Fibroblast of skin of scalp (primary cell): ENCODE results near the gene FLT1.

Experiments used
- DNase-seq: peaks from one replicate; pipeline ENCODE4 v3.0.0-alpha.2; 2013

Gene FLT1

DNA sequence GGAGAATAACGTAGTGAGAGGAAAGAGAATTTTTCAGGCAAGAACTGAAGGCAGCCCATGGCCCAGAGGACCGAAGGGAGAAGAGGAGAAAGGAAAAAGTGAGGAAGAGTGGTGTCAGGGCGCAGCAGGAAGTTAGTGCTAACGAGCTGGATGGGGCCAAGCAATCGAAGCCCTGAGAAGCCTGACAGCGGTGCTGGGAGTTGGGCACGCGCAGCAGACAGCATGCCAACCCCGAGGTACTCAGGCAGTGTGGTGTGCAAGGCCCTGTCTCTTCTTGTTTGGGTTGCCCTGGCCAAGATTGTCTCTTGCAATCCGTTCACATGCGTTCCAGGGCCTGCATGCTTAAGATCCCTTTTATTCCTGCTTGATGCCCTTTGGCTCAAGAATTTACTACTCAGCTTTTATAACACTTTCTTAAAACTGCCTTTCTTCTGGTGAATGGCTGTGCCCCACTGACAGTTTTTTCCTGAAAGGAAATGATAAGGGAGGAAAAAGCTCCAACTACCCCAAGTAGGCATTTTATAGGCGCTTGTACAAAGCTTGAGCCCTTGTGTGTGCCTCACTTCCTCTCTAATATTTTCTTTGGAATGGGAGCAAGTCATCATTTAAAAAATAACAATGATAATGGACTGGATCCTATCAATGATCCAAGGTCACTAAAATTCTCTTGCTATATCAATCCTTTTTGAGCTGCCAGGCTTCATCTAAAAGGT is 115.4 kb downstream of the FLT1 start:
- DNase-seq: no peak

DNA sequence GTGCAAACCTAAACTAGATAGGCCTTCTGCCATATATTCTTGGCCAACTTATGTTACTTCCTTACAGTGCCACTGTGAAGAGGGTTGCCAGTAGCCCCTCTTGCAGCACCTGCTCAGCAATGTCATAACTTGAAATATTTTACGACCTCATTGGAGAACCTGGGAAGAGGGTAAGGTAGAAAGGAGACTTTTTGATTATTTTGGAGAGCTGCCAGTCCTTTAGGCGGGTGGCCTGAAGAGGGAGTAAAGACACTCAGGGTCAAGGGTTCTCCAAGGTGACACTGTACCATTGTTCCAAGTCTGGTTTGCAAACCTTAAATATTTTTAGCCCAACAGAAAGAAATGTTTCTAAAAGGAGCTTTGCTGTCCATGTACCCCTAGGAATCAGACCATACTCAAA is 118.3 kb downstream of the FLT1 start:
- no peak for DNase-seq

DNA sequence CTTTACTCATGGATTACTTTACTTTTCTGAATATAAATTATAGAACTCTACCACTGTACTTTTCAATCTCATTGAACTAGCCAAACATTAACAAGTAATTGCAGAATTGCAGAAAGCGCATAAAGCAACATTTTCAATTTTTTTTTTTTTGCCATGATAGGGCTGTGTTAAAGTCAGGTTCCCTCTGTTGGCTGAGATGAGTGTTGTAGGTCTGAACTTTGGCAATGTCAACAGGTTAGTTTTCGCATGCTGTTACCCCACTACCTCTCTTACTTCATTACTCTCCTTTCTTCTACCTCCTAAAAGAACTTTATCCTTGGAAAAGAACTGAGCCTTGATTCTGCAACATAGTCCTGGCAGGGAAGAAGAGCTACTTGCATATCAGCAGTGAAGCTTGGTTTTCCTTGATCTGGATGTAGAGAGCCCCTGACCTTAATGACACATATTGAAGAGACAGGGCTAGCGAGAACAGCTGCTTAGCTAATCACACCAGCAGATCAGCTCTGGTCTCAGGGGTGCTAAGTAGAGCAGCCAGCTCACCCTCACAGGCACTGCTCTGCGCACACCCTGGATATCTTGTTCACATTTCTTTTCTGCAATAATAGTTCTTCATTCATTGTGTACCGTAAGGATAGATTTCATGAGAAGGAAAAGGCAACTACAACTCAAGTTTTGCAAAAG is 119.5 kb downstream of the FLT1 start:
- DNase-seq: no peak

DNA sequence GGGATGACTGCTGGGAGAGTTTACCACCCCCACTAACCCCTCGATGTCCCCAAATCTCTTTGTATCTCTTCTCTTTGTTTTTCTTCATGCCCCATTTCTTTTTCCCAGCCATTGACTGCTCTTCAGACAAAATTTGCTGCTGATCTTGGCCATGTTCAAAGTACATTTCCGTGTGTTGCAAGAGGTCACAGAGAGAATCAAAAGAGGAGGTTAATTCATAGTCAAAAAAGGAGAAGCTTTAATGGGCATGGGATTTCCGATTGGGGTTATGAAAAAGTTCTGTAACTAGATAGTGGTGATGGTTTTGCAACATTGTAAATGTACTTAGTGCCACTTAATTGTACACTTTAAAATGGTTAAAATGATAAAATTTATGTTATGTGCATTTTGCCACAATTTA is 121.1 kb downstream of the FLT1 start:
- no peak for DNase-seq

DNA sequence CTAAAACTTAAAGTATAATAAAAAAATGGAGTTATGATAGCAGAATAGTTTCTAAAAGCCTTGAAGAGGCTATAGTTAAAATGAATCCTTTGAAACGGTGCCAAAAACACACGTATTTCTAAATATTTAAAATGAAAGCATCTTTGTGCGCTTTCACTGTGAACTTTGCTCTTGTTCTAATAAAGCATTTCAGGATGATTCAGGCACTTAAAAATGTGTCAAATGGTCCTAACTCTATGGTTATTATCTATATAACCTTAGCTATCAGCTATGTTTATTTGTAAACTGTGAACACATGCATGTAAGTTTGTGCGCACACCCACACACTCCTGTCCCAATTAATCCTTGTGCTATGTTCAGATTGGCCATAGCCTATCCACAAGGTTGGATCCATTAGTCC is 124.5 kb downstream of the FLT1 start:
- no peak for DNase-seq

DNA sequence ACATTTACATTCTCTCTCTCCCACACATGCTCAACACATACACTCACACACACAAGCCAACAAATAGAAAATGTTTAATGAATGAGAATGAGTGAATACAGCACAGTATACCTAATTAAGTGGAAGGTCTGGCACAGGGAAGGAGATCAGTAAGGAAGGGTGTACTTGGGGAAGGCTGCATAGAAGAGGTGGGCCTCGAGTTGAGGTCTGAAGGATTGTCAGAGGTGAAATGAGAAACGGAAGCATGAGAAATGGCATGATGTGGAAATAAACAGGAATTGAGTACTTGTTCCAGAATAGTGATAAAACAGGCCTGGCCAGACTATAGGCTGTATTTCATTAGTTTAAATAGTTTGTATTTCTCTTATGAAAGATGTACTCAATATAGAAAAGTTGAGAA is 136.2 kb downstream of the FLT1 start:
- no peak for DNase-seq

DNA sequence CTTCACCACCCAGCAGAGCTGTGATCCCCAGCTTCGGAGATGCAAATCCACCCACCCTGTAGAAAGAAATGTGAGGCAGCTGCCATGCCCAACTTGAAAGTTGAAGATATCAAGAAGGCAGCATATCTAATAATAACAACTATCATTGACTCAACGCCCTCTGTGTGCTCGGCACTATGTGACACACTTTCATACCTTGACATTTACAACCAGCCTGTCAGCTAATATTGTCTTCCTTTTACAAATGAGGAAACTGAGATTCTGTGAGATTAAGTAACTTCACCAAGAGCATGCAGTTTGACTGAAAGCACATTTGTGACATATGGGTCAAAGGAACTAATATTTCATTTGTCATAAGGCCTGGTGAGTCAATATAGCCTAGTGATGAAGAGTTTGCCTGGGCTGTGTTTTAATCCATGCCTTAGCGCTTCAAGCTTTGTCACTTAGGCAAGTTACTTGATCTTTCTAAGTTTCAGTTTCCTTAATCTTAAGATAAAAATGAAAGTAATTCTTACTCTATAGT is 137.0 kb downstream of the FLT1 start:
- DNase-seq: no peak

DNA sequence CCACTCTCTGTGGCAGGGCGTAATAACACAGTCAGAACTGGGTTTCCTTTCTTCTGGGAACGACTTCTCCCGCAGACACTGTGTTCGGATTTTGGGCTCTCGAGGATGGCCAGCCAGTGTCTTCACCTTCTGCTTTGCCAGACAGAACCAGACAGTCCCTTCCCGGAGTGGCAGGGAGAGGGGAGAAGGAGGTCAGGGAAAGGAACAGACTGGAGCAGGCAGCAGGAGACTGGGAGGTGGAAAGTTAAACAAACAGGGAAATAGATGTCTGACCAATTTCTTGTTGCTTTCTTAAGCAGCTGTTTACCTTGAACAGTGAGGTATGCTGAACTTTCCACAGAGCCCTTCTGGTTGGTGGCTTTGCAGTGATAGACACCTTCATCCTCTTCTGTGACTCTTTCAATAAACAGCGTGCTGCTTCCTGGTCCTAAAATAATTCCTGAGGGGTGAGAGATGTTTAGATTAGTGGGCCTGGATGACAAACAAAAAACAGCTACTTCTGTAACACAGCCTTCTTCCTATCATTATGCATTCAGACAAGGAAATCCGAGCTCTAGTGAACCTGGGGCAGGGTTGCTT is 137.6 kb downstream of the FLT1 start:
- DNase-seq: no peak

DNA sequence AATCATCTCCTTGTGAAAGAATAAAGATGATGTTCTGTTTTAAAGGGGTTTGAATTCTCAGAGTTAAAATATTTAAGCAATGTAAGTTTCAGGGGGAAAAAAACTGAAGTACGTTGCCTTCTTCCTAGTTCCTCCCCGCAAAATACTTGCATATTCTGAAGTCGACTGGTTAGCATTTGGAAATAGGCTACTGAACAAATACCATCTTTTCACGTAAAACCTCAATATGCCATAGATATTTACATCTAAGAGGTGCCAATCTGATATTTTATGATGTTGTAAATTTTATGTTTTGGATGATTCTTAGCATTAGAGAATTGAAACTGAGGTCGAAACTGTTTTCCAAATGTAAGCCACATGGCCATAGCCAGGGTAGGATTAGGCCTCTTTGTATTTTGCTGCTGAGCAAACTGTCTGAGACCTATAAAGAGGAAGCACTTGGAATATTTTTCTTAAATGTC is 138.3 kb downstream of the FLT1 start:
- peak; percentile 62 for DNase-seq

DNA sequence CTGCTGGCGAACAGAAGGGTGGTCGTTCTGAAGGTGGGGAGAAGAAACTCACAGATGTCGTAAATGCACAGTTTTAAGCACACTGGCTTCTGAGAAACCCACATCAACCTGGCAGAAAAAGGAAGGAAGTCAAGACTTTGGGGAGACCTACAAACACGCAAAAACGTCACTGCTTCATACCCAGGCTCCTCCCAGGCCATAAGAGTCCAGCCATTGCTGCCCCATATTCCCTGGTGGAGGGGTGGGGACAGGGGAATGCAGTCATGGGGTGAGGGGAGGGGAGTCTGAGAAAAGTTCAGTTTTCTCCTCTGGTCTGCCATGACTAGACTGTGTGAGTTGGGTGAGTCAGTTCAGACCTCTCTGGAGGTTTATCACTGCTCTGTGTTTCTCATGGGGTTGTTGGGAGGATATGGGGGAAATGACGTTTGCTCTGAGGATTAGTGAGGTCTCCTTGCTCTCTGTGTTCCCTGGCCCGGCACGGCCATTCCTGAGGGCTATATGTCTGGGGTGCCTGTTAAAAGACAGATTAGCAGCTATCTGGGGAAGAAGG is 139.0 kb downstream of the FLT1 start:
- peak; percentile 89 for DNase-seq

DNA sequence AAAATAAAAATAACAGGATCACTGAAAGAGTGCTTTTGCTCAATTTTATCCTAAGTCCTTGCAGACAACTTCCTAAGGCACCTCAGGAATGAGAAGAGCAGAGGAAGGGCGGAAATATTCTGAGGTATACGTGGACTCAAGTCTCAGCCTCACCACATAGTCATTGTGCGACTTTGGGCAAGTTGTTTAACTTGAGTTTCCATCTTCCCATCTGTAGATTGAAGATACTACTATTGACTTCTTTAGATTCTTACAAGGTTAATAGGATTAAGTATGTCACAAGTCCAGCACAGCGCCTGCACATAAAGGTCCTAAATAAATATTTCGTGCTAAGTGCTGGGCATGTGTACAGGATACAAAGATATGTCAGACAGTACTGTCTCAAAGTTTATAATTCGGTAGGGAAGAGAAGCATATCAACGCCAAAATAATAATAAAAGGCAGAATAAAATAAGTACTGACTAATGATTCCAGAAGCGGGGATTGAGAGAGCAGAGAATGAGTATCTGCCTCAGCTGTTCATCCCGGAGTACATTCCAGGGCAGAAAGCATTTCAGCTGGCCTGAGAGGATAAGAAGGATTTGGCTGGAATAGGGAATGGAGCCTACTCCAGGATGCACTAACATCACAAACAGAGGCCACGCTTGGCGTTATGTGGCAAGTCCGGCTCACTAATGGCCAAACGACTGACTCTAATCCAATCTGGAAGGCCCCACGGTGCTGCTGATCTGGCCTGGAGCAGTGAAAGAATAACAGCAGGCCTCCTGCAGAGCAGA is 139.7 kb downstream of the FLT1 start:
- DNase-seq: no peak

DNA sequence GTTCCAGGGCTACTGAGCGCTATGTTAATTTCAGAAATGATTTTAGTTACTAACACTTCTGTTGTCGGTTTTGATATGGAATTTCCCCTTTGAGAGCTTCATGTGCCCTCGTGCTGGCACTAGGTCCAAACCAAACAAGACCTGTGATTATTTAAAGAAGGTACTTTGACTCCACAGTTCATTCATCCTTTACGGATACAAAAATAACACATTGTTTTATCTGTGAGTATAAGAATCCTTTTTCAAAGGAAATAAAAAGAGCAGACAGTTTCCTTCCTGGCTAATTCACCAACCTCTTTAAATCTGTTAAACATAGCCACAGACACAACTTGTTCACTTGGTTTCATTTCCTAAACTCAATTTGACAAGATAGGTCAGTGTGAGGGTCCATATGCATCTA is 141.2 kb downstream of the FLT1 start:
- DNase-seq: no peak

DNA sequence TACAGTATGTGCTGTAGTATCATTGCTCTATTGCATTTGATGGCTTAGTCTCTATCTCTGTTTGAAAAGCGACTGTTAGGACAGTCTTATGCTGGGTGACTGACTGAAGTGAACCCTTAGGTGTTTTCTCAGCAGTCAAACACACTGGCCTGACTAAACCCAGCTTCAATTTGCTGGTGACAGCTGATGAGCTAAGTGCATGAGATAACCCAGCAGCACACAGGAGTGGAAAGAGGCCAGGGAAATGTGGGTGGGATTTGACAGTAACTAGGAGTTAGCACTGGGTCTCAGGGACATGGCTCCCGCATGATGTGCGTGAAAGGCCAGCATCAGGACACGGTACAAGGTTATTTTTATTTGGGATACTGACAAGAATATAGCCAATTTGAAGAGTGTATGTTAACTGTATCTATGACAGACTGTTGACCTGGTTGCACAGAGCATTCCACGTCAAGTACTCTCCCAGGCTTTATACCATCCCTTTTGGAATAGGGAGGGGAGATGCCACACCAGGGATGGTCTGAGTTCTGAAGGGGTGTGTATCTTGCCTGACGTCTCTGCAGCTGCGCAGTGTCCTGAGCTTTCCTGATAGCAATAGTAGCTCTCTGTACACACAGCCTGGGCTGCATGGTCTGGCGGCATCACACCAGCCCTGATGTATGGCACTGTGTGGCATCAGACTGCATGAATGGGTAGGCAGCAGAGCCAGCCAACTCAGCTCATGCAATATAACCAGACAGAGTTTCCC is 144.8 kb downstream of the FLT1 start:
- DNase-seq: no peak

DNA sequence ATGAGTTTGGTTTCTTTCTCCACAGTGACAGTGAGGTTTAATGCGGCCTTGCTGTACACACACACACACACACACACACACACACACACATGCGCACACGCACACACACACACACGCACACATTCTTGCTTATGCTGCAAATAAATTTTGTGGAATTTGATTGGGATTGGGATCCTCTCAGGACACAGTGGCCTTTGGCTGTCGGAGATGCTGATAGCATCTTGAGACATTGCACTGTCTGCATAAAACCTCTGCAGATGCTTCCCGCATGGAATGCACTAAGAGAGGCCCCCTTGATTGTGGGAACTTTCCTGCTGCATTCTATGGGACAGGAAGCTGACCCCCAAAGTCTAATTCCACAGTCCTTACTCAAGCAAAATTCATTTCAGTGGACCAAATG is 145.6 kb downstream of the FLT1 start:
- peak; percentile 62 for DNase-seq

DNA sequence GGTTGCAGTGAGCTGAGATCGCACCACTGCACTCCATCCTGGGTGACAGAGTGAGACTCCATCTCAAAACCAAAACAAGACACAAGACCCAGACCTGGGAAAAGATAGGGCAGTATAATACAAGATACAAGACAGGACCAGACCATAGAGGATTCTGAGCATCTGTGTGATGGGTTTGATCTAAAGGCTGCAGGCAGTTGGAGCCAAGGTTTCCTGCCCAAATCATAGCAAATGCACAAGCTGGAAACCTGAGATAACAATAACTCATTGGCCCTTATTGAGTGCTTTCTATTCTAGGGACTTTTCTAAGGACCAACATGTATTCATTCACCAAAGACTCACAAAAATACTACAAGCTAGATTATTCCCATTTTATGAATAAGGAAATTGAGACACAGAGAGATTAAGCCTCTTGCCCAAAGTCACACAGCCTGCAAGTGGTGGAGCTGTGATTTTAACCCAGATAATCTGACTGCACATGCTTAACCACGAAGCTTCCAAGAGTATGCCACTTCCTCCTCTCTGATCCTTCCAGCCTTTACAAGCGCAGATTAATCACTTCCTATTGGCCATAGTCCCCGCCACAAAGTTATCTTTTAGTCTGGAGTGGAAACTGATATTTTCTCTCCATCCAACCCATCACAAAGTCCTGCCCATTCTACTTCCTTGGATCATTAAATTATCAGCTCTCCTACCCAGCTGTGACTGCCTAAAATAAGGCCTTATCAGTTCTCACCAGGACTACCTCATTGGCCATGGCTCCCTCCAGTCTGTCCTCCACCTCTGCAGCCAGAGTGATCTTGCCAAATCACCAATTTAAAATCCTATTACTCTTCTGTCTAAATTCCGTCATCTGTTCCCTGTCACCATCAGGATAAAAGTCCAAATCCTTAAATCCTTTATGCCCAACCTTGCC is 147.2 kb downstream of the FLT1 start:
- DNase-seq: no peak

DNA sequence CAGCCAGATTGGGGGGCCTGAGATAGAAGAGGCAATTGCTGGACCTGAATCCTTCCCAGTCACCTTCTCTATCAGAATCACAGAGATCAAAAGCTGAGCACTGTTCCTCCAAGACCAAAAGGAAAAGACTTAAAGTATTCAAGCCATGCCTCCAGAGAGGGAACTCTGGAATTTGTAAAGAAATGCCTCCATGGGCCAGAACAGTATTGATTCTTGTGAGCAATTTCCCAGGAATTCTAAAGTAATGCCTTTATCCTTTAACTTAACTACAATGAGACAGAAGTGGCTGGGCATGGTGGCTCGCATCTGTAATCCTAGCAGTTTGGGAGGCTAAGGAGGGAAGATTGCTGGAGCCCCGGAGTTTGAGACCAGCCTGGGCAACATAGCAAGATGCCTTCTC is 148.8 kb downstream of the FLT1 start:
- peak; percentile 74 for DNase-seq

DNA sequence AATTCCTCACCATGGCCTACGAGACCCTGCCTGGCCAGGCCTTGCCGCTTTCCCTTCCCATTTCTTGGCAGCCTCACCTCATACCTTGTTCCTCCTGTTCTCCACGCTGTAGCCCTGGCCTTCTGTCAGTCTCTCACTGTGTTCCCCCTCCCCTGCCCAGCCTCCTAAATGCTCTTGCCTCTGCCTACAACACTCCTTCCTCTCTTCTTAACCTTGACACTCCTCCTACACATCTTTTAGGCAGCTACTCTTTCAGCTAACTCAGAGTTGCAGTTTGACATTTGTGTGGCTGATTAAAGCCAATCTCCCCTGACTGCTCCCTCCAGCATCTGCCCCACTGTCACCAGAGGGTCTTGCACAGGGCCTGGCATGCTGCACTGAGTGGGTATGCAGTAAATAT is 150.8 kb downstream of the FLT1 start:
- no peak for DNase-seq

DNA sequence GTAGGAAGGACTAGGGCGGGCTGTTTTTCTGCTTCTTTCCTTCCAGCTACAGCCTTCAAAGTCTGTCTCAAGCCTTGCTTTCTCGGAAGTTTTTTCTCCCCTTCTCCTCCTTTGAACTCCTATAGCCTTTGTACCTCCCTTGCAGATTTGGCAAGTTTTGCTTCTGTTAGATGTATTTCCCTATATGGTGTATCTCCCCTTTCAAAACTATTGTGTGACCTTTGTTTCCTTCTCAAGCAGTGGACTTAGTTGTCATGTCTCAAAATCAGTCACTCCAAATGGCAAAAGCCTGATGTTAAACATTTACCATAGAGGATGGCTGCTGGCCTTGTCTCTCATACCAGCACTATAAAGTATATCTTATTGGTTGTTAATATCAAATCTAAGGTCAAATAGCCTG is 152.7 kb downstream of the FLT1 start:
- no peak for DNase-seq

DNA sequence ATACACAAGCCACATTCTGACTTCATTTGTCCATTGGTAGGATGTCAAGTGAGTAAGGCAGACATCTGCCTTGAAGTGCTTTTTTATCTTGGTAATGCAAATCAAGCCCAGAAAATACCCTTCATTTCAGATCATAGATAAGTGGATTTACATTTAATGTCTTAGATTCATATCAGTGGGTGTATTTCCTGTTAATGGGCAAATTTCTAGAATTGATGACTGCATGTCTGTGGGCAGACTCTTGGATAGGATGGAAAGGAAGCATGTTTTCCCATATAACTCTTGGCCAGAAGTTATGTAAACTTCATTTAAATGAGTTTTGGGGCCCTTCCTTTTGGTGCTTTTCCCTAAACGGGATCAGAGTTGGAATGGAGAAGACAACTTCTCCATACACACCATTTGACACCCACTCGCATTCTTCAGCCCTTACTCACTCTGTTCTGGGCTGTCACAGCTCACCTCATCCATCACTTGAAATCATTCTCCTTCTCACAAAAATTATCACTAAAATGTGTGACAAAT is 154.6 kb downstream of the FLT1 start:
- peak; percentile 46 for DNase-seq

DNA sequence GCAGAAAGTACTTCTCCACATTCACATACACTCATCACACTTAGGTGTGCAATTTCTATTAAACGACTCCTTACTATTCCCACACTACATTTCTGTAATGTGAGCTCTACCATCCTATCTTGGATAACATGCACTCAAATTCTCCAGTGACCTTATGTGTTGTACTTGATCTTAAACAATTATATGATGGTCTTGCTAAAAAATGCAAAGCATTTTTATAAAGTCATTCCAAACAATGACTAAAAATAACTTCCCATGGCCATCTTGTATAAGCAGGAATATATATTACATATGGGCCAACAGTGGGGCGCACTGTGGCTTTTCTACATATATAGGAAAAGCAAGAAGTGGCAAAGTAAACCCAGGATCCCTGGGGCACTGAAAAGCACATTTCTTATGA is 155.5 kb downstream of the FLT1 start:
- DNase-seq: peak; percentile 88

DNA sequence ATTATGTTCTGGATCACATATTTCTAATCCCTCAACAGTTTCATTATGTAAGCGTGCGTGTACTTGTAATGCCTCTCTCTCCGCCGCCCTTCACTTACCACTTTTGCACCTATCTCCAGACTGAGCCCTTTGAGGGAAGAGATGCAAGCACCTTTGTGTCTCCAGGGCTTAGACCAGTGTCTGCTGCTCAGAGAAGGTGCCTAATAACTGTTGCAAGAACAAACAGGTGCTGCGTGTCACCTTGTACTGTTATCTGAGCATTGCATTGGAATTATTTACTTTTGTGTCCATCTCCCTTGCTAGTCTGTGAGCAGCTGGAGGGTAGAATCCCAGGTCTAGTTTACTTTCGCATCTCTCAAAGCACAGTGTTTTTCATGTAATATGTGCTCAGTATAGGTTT is 156.2 kb downstream of the FLT1 start:
- DNase-seq: no peak
